IMR-90 (cell line): Measurements from ENCODE around the gene PEX10. TPM values are rescaled to one million over a fixed set of nuclear protein-coding genes. Genes with fewer than 3 reads are reported as not detected.

Experiments
- ATAC-seq: fragments of 200-7000 bp; cut with Tn5 transposase; 2 replicates; pipeline ENCODE4 v1.9.1; 2020; ENCODE audit warnings: low read depth, mild to moderate bottlenecking, moderate library complexity
- BruUV-seq: library from RNA; stranded (reverse); fragments of 400-500 nt; replicated peaks from 2 replicates; lab custom pipeline; 2021; lab: Mats Ljungman, UMichigan
- CTCF ChIA-PET: fragments of 300-600 bp; formaldehyde crosslinking; extraction: SDS; loops from one replicate; lab custom pipeline; 2021; ENCODE audit warnings: antibody characterized with exemption; lab: Yijun Ruan, JAX
- POLR2A ChIA-PET: fragments of 300-600 bp; sonication (Branson Sonifier 250); formaldehyde crosslinking; loops from one replicate; lab custom pipeline; 2022; ENCODE audit warnings: antibody characterized with exemption; ENCODE audit not compliant: unreplicated experiment; lab: Charles Lee
- DNase-seq: peaks from one replicate; pipeline ENCODE4 v3.0.0; 2013
- H2AFZ ChIP-seq: replicated peaks from 2 replicates; pipeline ENCODE3; 2013; ENCODE audit warnings: low read length, mild to moderate bottlenecking; ENCODE audit not compliant: poor library complexity
- H2AK5ac ChIP-seq: 2 replicates; pipeline ENCODE4 v1.6.1; 2013; ENCODE audit warnings: low read depth, low read length, inconsistent platforms
- H2AK9ac ChIP-seq: replicated peaks from 2 replicates; pipeline ENCODE3; 2013; ENCODE audit warnings: mild to moderate bottlenecking, low read depth, low read length, moderate library complexity; ENCODE audit not compliant: poor library complexity
- H2BK120ac ChIP-seq: 2 replicates; pipeline ENCODE4 v1.6.1; 2013; ENCODE audit warnings: low read depth, low read length, inconsistent platforms
- H2BK15ac ChIP-seq: 3 replicates; pipeline ENCODE4 v1.6.1; 2013; ENCODE audit warnings: low read depth, low read length, inconsistent platforms
- H2BK20ac ChIP-seq: 2 replicates; pipeline ENCODE4 v1.6.1; 2013; ENCODE audit warnings: low read depth, mild to moderate bottlenecking, inconsistent platforms, low read length, moderate library complexity
- H2BK5ac ChIP-seq: 2 replicates; pipeline ENCODE4 v1.6.1; 2013; ENCODE audit warnings: mild to moderate bottlenecking, low read depth, low read length, inconsistent platforms; ENCODE audit not compliant: poor library complexity, severe bottlenecking
- H3K14ac ChIP-seq: replicated peaks from 2 replicates; pipeline ENCODE4 v1.6.1; 2013; ENCODE audit warnings: low read depth, low read length, inconsistent platforms
- H3K18ac ChIP-seq: 2 replicates; pipeline ENCODE4 v1.6.1; 2013; ENCODE audit warnings: low read depth, low read length, control low read depth
- H3K23ac ChIP-seq: 2 replicates; pipeline ENCODE4 v1.6.1; 2013; ENCODE audit warnings: low read depth, low read length, inconsistent platforms
- H3K27ac ChIP-seq: 2 replicates; pipeline ENCODE4 v1.5.1; 2013; ENCODE audit warnings: mild to moderate bottlenecking, control low read depth, low read length; ENCODE audit not compliant: insufficient read depth
- H3K27me3 ChIP-seq: 2 replicates; pipeline ENCODE4 v1.6.1; 2013; ENCODE audit warnings: low read length; ENCODE audit not compliant: control insufficient read depth, insufficient read depth
- H3K36me3 ChIP-seq: 2 replicates; pipeline ENCODE4 v1.6.1; 2013; ENCODE audit warnings: low read length, mixed read lengths; ENCODE audit not compliant: control insufficient read depth, insufficient read depth
- H3K4ac ChIP-seq: 2 replicates; pipeline ENCODE4 v1.6.1; 2013; ENCODE audit warnings: low read depth, low read length, inconsistent platforms
- H3K4me1 ChIP-seq: 2 replicates; pipeline ENCODE4 v1.6.1; 2013; ENCODE audit warnings: low read length, mixed read lengths; ENCODE audit not compliant: control insufficient read depth, insufficient read depth
- H3K4me2 ChIP-seq: 2 replicates; pipeline ENCODE4 v1.6.1; 2013; ENCODE audit warnings: low read depth, mild to moderate bottlenecking, control low read depth, low read length, moderate library complexity
- H3K4me3 ChIP-seq: 2 replicates; pipeline ENCODE4 v1.5.1; 2013; ENCODE audit warnings: low read depth, mild to moderate bottlenecking, control low read depth, low read length, moderate library complexity; ENCODE audit not compliant: insufficient read depth
- H3K56ac ChIP-seq: 2 replicates; pipeline ENCODE4 v1.6.1; 2013; ENCODE audit warnings: low read length, inconsistent platforms; ENCODE audit not compliant: insufficient read depth; ENCODE audit errors: extremely low read depth
- H3K79me1 ChIP-seq, 2 experiments: 2 replicates each; pipeline ENCODE4 v1.6.1; 2013; ENCODE audit warnings: low read length in 2 of 2, inconsistent platforms in 1 of 2, low read depth in 1 of 2
- H3K9ac ChIP-seq: 2 replicates; pipeline ENCODE4 v1.6.1; 2013; ENCODE audit warnings: low read depth, low read length, control low read depth
- H3K9me1 ChIP-seq: 2 replicates; pipeline ENCODE4 v1.6.1; 2013; ENCODE audit warnings: low read length, inconsistent platforms; ENCODE audit not compliant: insufficient read depth
- H3K9me3 ChIP-seq: 2 replicates; pipeline ENCODE4 v1.6.1; 2013; ENCODE audit warnings: low read length; ENCODE audit not compliant: control insufficient read depth, insufficient read depth
- H4K20me1 ChIP-seq: 2 replicates; pipeline ENCODE4 v1.6.1; 2013; ENCODE audit warnings: low read length, inconsistent platforms; ENCODE audit not compliant: insufficient read depth
- H4K5ac ChIP-seq: 2 replicates; pipeline ENCODE4 v1.6.1; 2013; ENCODE audit warnings: mild to moderate bottlenecking, low read depth, low read length, control low read depth
- H4K8ac ChIP-seq, 2 experiments: 2 replicates each; pipeline ENCODE4 v1.6.1; 2013; ENCODE audit warnings: low read depth in 2 of 2, low read length in 2 of 2, control low read depth in 1 of 2, inconsistent platforms in 1 of 2
- H4K91ac ChIP-seq: 2 replicates; pipeline ENCODE4 v1.6.1; 2013; ENCODE audit warnings: low read depth, low read length, inconsistent platforms; ENCODE audit not compliant: insufficient read depth
- FOS ChIP-seq: fragments of 150-350 bp; IDR thresholded peaks from 2 replicates; pipeline ENCODE4 v1.6.1; 2016; ENCODE audit warnings: low read depth, low read length
- MAZ ChIP-seq: IDR thresholded peaks from 2 replicates; pipeline ENCODE4 v1.6.1; 2012; ENCODE audit warnings: low read depth, mild to moderate bottlenecking, low read length, improper control_type of control experiment, moderate library complexity, borderline replicate concordance
- NFE2L2 ChIP-seq: fragments of 150-350 bp; IDR thresholded peaks from 2 replicates; pipeline ENCODE4 v1.6.1; 2016; ENCODE audit warnings: low read depth, mild to moderate bottlenecking, low read length
- RAD21 ChIP-seq: IDR thresholded peaks from 2 replicates; pipeline ENCODE4 v1.6.1; 2012; ENCODE audit warnings: low read length, improper control_type of control experiment
- RCOR1 ChIP-seq: IDR thresholded peaks from 2 replicates; pipeline ENCODE4 v1.6.1; 2012; ENCODE audit warnings: mild to moderate bottlenecking, low read length, improper control_type of control experiment; ENCODE audit not compliant: insufficient replicate concordance
- RFX5 ChIP-seq: IDR thresholded peaks from 2 replicates; pipeline ENCODE4 v1.8.0; 2012; ENCODE audit warnings: low read depth, mild to moderate bottlenecking, low read length, moderate library complexity
- SMC3 ChIP-seq: fragments of 150-350 bp; IDR thresholded peaks from 2 replicates; pipeline ENCODE4 v1.6.1; 2016; ENCODE audit warnings: low read depth, mild to moderate bottlenecking, antibody characterized with exemption, low read length, moderate library complexity
- WGBS, 2 experiments: methylation state at CpG; one replicate each; pipeline versions ENCODE4 v1.1.5 to v1.1.7; 2013; ENCODE audit warnings: missing lambda C conversion rate in 2 of 2; ENCODE audit not compliant: insufficient read length in 1 of 2; ENCODE audit errors: extremely low coverage in 2 of 2; 5-methylcytosine and 5-hydroxymethylcytosine counted together
- dilution Hi-C: fragments of 300-500 bp; cut with HindIII; formaldehyde crosslinking; loops from one replicate; pipeline ENCODE4 v1.14.3; 2018; ENCODE audit warnings: low sequenced_read_pairs; ENCODE audit not compliant: unreplicated experiment
- in situ Hi-C: fragments of 300-500 bp; cut with MboI; formaldehyde crosslinking; loops from 3 replicates; pipeline ENCODE4 v1.14.3; 2019; ENCODE audit warnings: low sequenced_read_pairs, inconsistent platforms, mixed read lengths
- intact Hi-C: fragments of 100-400 bp; cut with micrococcal nuclease; formaldehyde crosslinking; loops from 2 replicates; pipeline ENCODE4 v1.10.0; 2022
- polyA plus RNA-seq, 3 experiments: library from polyadenylated mRNA; depleted of rRNA; stranded (reverse); fragments of >200 nt; gene quantifications; 2 replicates each; pipeline ENCODE4 v1.2.3, GENCODE V29; 2012; ENCODE audit warnings: low replicate concordance in 1 of 3
- total RNA-seq: library from RNA; depleted of rRNA; stranded (reverse); fragments of >200 nt; gene quantifications from 2 replicates; pipeline ENCODE4 v1.2.3, GENCODE V29; 2012

PEX10 gene
- total and polyA plus RNA-seq, 2 of the 4 experiments (the other 2 are of a cell fraction), result 16.9 to 19.7 TPM

DNA sequence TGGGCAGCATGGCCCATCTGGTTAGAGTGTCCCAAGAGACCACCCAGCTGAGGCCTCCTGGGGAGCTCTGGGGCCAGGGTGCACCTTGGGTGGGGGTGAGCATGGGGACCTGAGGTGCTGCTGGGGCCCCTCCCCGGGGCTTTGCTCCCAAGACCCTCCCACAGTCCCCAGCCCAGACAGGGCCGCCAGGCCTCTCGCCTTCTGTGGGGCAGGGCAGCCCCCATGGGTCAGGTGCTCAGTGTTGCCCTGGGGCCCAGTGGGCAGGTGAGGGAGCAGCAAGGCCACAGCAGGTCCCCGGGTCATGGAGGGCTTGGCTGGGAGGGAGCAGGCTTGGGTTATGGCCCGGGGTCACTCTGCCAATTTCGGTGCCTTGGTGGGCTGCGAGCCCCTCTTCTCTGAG, 24.5 kb upstream of the PEX10 start:
- no peaks in the 10 kb centered on the region for H3K9me3 ChIP-seq
- no peak overlapping the region for H3K4ac ChIP-seq
- H3K4me1 ChIP-seq, result no peaks in the 10 kb centered on the region
- H2BK5ac ChIP-seq, result no peak overlapping the region
- DNase-seq (no peak), ATAC-seq (no peak)
- H4K91ac ChIP-seq, result no peak overlapping the region
- no peaks in the 10 kb centered on the region for H3K79me1 ChIP-seq
- no peaks in the 10 kb centered on the region for H3K36me3 ChIP-seq
- no peak overlapping the region for H2AFZ ChIP-seq
- H3K56ac ChIP-seq, result no peak overlapping the region
- dilution Hi-C loops, result no loop called here
- ChIA-PET CTCF (no interaction called here), POLR2A (no interaction called here)
- peaks cover 53% of the 10 kb centered on the region for H3K27me3 ChIP-seq
- no peak overlapping the region for H3K14ac ChIP-seq
- no peak overlapping the region for H3K27ac ChIP-seq
- H2BK120ac ChIP-seq, result no peak overlapping the region
- H2BK15ac ChIP-seq, result no peak overlapping the region
- H3K4me2 ChIP-seq, result no peak overlapping the region
- H3K18ac ChIP-seq, result no peak overlapping the region
- H2BK20ac ChIP-seq, result no peak overlapping the region
- BruUV-seq, result no TSS peak
- H4K20me1 ChIP-seq, result no peaks in the 10 kb centered on the region
- no peak overlapping the region for H3K23ac ChIP-seq
- in situ Hi-C loops, result loop anchor here (25.0 kb wide), 1 partner anchor 625 kb away; the partner anchor contains the start of gene PRDM16
- TF ChIP-seq MAZ, result no peak
- TF ChIP-seq FOS, result no peak
- TF ChIP-seq NFE2L2, result no peak
- TF ChIP-seq SMC3, result no peak
- no peak for TF ChIP-seq RCOR1
- TF ChIP-seq RAD21, result no peak
- TF ChIP-seq RFX5, result no peak
- no peak overlapping the region for H3K9ac ChIP-seq
- no peak overlapping the region for H3K4me3 ChIP-seq
- intact Hi-C loops, result no loop called here
- H2AK9ac ChIP-seq, result no peak overlapping the region
- no peak overlapping the region for H4K8ac ChIP-seq
- H3K9me1 ChIP-seq, result no peaks in the 10 kb centered on the region
- no peak overlapping the region for H2AK5ac ChIP-seq
- H4K5ac ChIP-seq, result no peak overlapping the region
- no CpG with 5 or more reads among the region's 7 CpGs for WGBS, 2 experiments
